ENCODE results near the gene CRTAC1. TPM values are rescaled to one million over a fixed set of nuclear protein-coding genes. Genes with fewer than 3 reads are reported as not detected.

Gene CRTAC1
- total and polyA plus RNA-seq, 8 donors = 0.24 to 1.3 (median 0.81) TPM

GRCh38 chr10:97895084-97895483 lies 135.3 kb downstream of the CRTAC1 start:
- no peak for ATAC-seq
- H3K27ac ChIP-seq = no peak overlapping the region
- no peaks in the 10 kb centered on the region for H3K4me1 ChIP-seq
- no peak overlapping the region for H3K4me3 ChIP-seq
- DNase-seq = no peak
- intact Hi-C loops (cut with DNase I) = no loop called here
- FAIRE-seq = no peak
- TF ChIP-seq CTCF (IDR thresholded peaks at IDR 0.05) = no peak
- WGBS, 2 donors = 75 to 80% methylated on average over 13 of the region's 13 CpGs
- no peaks in the 10 kb centered on the region for H3K9me3 ChIP-seq
- no peaks in the 10 kb centered on the region for H3K27me3 ChIP-seq
- no peaks in the 10 kb centered on the region for H3K36me3 ChIP-seq

GRCh38 chr10:97894092-97894491 lies 136.3 kb downstream of the CRTAC1 start:
- no peaks in the 10 kb centered on the region for H3K9me3 ChIP-seq
- H3K27ac ChIP-seq = no peak overlapping the region
- ATAC-seq (no peak), FAIRE-seq (no peak), DNase-seq (no peak)
- no peaks in the 10 kb centered on the region for H3K4me1 ChIP-seq
- WGBS, 2 donors = 52% methylated on average over 3 of the region's 3 CpGs
- H3K27me3 ChIP-seq = no peaks in the 10 kb centered on the region
- TF ChIP-seq CTCF (IDR thresholded peaks at IDR 0.05) = no peak
- no peak overlapping the region for H3K4me3 ChIP-seq
- intact Hi-C loops (cut with DNase I) = no loop called here
- H3K36me3 ChIP-seq = no peaks in the 10 kb centered on the region

- TF ChIP-seq CTCF (IDR thresholded peaks at IDR 0.05) = no peak
- FAIRE-seq = no peak
These were observed 137.5 kb downstream of the CRTAC1 start for GRCh38 chr10:97892939-97893338.

GRCh38 chr10:97892506-97892905 lies 137.9 kb downstream of the CRTAC1 start:
- no peak overlapping the region for H3K27ac ChIP-seq
- DNase-seq (no peak), ATAC-seq (no peak), FAIRE-seq (no peak)
- 75 to 82% methylated on average over 2 of the region's 2 CpGs for WGBS, 2 donors
- no peaks in the 10 kb centered on the region for H3K4me1 ChIP-seq
- H3K4me3 ChIP-seq = no peak overlapping the region
- H3K27me3 ChIP-seq = no peaks in the 10 kb centered on the region
- no peaks in the 10 kb centered on the region for H3K9me3 ChIP-seq
- no peaks in the 10 kb centered on the region for H3K36me3 ChIP-seq
- intact Hi-C loops (cut with DNase I) = no loop called here
- TF ChIP-seq CTCF (IDR thresholded peaks at IDR 0.05) = no peak

More at GRCh38 chr10:97892939-97893338, 137.5 kb downstream of the CRTAC1 start:
- H3K27me3 ChIP-seq = no peaks in the 10 kb centered on the region
- WGBS, 2 donors = 68 to 76% methylated on average over 2 of the region's 2 CpGs
- no peak overlapping the region for H3K4me3 ChIP-seq
- no peaks in the 10 kb centered on the region for H3K9me3 ChIP-seq
- no peaks in the 10 kb centered on the region for H3K4me1 ChIP-seq
- ATAC-seq (no peak), DNase-seq (no peak)
- no peaks in the 10 kb centered on the region for H3K36me3 ChIP-seq
- no peak overlapping the region for H3K27ac ChIP-seq
- intact Hi-C loops (cut with DNase I) = no loop called here

- intact Hi-C loops (cut with DNase I) = no loop called here
- no peak for FAIRE-seq
- Histone ChIP-seq H3K4me1 (no peaks in the 10 kb centered on the region), H3K27ac (no peak overlapping the region), H3K4me3 (no peak overlapping the region), H3K9me3 (no peaks in the 10 kb centered on the region), H3K27me3 (no peaks in the 10 kb centered on the region), H3K36me3 (no peaks in the 10 kb centered on the region)
- no peak for TF ChIP-seq CTCF (IDR thresholded peaks at IDR 0.05)
- no peak for DNase-seq
- 85 to 87% methylated on average over 17 of the region's 17 CpGs for WGBS, 2 donors
- ATAC-seq = no peak
These were observed 138.8 kb downstream of the CRTAC1 start for GRCh38 chr10:97891497-97892167.
